ENCODE data around the gene TJP2. TPM values are rescaled to one million over a fixed set of nuclear protein-coding genes. Genes with fewer than 3 reads are reported as not detected.

Gene TJP2
- total and polyA plus RNA-seq, 2 donors (not counting 3 experiments of a cell fraction or from before 2014, with no cell fraction given) = 83.0 to 168 TPM

- no TSS peak for BruUV-seq (replicated peaks)
- no peaks in the 10 kb centered on the region for H3K9me3 ChIP-seq (replicated peaks; ENCODE audit: control insufficient read depth, insufficient read depth, low read length)
- no peak for FAIRE-seq
- H3K79me2 ChIP-seq (ENCODE audit: control insufficient read depth, insufficient read depth, low read length) = no peaks in the 10 kb centered on the region
- H2AFZ ChIP-seq (ENCODE audit: low read depth, low read length) = no peak overlapping the region
- CTCF ChIA-PET = no interaction called here
- H3K27me3 ChIP-seq (ENCODE audit: control insufficient read depth in 2 of 2, insufficient read depth in 2 of 2, low read length in 2 of 2) = peaks cover 5 to 6% of the 10 kb centered on the region in 2 experiments
- TF ChIP-seq GATA2 (IDR thresholded peaks at IDR 0.05; ENCODE audit: insufficient read depth, insufficient read length, low read depth, low read length) (no peak), JUN (IDR thresholded peaks at IDR 0.05; ENCODE audit: borderline replicate concordance, insufficient read depth, insufficient read length, low read depth) (no peak), POLR2AphosphoS5 (IDR thresholded peaks at IDR 0.05; ENCODE audit: insufficient read depth, low read depth, low read length) (no peak), MAX (IDR thresholded peaks at IDR 0.05; ENCODE audit: insufficient read depth, insufficient read length) (no peak), EZH2 (IDR thresholded peaks at IDR 0.05; ENCODE audit: borderline replicate concordance, low read depth, low read length, severe bottlenecking) (no peak), POLR2A (IDR thresholded peaks at IDR 0.05; ENCODE audit: low read depth, low read length) (no peak), MYC (IDR thresholded peaks at IDR 0.05; ENCODE audit: low read depth, low read length) (no peak), FOS (IDR thresholded peaks at IDR 0.05; ENCODE audit: borderline replicate concordance, insufficient read depth, low read length) (no peak)
- TF ChIP-seq, protein P1, sequence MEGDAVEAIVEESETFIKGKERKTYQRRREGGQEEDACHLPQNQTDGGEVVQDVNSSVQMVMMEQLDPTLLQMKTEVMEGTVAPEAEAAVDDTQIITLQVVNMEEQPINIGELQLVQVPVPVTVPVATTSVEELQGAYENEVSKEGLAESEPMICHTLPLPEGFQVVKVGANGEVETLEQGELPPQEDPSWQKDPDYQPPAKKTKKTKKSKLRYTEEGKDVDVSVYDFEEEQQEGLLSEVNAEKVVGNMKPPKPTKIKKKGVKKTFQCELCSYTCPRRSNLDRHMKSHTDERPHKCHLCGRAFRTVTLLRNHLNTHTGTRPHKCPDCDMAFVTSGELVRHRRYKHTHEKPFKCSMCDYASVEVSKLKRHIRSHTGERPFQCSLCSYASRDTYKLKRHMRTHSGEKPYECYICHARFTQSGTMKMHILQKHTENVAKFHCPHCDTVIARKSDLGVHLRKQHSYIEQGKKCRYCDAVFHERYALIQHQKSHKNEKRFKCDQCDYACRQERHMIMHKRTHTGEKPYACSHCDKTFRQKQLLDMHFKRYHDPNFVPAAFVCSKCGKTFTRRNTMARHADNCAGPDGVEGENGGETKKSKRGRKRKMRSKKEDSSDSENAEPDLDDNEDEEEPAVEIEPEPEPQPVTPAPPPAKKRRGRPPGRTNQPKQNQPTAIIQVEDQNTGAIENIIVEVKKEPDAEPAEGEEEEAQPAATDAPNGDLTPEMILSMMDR (IDR thresholded peaks at IDR 0.05; ENCODE audit: extremely low read depth in 1 of 2, insufficient read depth in 1 of 2, low read depth in 1 of 2, low read length in 2 of 2) = no peak
- intact Hi-C loops (cut with micrococcal nuclease) (loop anchor here (5.0 kb wide), 1 partner anchor 50 kb away; no protein-coding TSS in a partner anchor), dilution Hi-C loops (cut with MboI; ENCODE audit: extremely low pct_ligation_motif_present, low sequenced_read_pairs) (no loop called here)
- no peaks in the 10 kb centered on the region for H3K36me3 ChIP-seq (ENCODE audit: control insufficient read depth in 2 of 2, extremely low read depth in 1 of 2, insufficient read depth in 2 of 2, low read length in 2 of 2)
- POLR2A ChIA-PET = no interaction called here
- H3K4me3 ChIP-seq (replicated peaks in 1 of 3; ENCODE audit: insufficient read depth in 1 of 3, low read depth in 1 of 3, low read length in 3 of 3) = no peak overlapping the region
- no peaks in the 10 kb centered on the region for H3K4me1 ChIP-seq (ENCODE audit: control insufficient read depth, extremely low read depth, insufficient read depth, low read length)
- H3K27ac ChIP-seq (ENCODE audit: insufficient read depth, low read depth, low read length) = no peak overlapping the region
- DNase-seq (ENCODE audit: low read depth, low spot score) = no peak
- H3K9me1 ChIP-seq (replicated peaks; ENCODE audit: control insufficient read depth, extremely low read depth, insufficient read depth, low read length) = no peaks in the 10 kb centered on the region
- no peak overlapping the region for H3K9ac ChIP-seq (replicated peaks; ENCODE audit: extremely low read depth, insufficient read depth, low read length)
- H3K4me2 ChIP-seq (ENCODE audit: insufficient read depth, low read length) = no peak overlapping the region
- H4K20me1 ChIP-seq (replicated peaks; ENCODE audit: control insufficient read depth, extremely low read depth, insufficient read depth, low read length) = no peaks in the 10 kb centered on the region
These were observed 123.4 kb downstream of the TJP2 start for GRCh38 chr9:69297300-69297980.

All from endothelial cell of umbilical vein (primary cell).